ENCODE results near the gene ZEB1. TPM values are rescaled to one million over a fixed set of nuclear protein-coding genes. Genes with fewer than 3 reads are reported as not detected.

Gene ZEB1
- total and polyA plus RNA-seq, 9 of the 15 experiments (the other 6 are each of a cell fraction or from before 2014, with no cell fraction given): 2.1 to 8.4 (median 4.9) TPM

DNA sequence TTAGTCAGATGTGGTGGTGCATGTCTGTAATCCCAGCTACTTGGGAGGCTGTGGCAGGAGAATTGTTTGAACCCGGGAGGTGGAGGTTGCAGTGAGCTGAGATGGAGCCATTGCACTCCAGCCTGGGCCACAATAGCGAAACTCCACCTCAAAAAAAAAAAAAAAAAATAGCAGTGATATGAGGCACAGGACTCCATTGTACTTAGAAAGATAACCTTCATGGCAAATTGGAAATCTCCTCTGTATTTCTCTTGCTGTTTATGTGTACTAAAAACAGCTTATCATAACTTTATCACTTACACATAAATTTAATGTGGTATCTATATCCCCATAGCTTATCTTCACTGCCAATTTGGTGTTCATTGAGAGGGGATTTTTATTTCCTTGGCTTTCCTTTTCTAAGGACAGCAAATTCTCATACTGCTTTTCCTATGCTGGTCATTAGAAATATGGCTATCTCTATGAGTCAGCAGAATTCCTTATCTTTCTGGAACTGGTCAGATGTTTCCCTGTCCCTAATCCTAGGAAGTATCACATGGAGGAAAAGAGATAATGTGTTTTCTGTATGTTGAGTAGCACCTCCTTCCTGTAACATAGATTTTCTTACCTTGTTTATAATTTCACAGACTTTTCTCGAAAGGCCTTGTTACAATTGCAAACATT is 40.6 kb upstream of the ZEB1 start (continued):
- TF ChIP-seq, protein P1, sequence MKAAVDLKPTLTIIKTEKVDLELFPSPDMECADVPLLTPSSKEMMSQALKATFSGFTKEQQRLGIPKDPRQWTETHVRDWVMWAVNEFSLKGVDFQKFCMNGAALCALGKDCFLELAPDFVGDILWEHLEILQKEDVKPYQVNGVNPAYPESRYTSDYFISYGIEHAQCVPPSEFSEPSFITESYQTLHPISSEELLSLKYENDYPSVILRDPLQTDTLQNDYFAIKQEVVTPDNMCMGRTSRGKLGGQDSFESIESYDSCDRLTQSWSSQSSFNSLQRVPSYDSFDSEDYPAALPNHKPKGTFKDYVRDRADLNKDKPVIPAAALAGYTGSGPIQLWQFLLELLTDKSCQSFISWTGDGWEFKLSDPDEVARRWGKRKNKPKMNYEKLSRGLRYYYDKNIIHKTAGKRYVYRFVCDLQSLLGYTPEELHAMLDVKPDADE (conservative IDR thresholded peaks at IDR 0.05; ENCODE audit: control insufficient read depth, low read depth, low read length): no peak
- TF ChIP-seq SMARCB1 (IDR thresholded peaks at IDR 0.05; ENCODE audit: insufficient read length, low read depth): no peak
- TF ChIP-seq BRD4 (IDR thresholded peaks at IDR 0.05): no peak
- TF ChIP-seq RAD51 (IDR thresholded peaks at IDR 0.05; ENCODE audit: borderline replicate concordance, low read depth): no peak
- peak; percentile 90 for TF ChIP-seq MAFK (IDR thresholded peaks at IDR 0.05; ENCODE audit: low read length)
- 0 out of 2 replicates have a peak, but pooled peaks have one; percentile 64 for TF ChIP-seq ZNF589 (CRISPR knock-in tag; IDR thresholded peaks at IDR 0.05; ENCODE audit: low read depth)
- TF ChIP-seq TRIM24 (IDR thresholded peaks at IDR 0.05): peak; percentile 88 to 90
- TF ChIP-seq, protein P2, sequence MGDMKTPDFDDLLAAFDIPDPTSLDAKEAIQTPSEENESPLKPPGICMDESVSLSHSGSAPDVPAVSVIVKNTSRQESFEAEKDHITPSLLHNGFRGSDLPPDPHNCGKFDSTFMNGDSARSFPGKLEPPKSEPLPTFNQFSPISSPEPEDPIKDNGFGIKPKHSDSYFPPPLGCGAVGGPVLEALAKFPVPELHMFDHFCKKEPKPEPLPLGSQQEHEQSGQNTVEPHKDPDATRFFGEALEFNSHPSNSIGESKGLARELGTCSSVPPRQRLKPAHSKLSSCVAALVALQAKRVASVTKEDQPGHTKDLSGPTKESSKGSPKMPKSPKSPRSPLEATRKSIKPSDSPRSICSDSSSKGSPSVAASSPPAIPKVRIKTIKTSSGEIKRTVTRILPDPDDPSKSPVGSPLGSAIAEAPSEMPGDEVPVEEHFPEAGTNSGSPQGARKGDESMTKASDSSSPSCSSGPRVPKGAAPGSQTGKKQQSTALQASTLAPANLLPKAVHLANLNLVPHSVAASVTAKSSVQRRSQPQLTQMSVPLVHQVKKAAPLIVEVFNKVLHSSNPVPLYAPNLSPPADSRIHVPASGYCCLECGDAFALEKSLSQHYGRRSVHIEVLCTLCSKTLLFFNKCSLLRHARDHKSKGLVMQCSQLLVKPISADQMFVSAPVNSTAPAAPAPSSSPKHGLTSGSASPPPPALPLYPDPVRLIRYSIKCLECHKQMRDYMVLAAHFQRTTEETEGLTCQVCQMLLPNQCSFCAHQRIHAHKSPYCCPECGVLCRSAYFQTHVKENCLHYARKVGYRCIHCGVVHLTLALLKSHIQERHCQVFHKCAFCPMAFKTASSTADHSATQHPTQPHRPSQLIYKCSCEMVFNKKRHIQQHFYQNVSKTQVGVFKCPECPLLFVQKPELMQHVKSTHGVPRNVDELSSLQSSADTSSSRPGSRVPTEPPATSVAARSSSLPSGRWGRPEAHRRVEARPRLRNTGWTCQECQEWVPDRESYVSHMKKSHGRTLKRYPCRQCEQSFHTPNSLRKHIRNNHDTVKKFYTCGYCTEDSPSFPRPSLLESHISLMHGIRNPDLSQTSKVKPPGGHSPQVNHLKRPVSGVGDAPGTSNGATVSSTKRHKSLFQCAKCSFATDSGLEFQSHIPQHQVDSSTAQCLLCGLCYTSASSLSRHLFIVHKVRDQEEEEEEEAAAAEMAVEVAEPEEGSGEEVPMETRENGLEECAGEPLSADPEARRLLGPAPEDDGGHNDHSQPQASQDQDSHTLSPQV (IDR thresholded peaks at IDR 0.05): no peak
- no peak for TF ChIP-seq NCOA4 (IDR thresholded peaks at IDR 0.05; ENCODE audit: partially characterized antibody)
- TF ChIP-seq MEF2A (IDR thresholded peaks at IDR 0.05; ENCODE audit: control insufficient read depth, low read depth, low read length): no peak
- no peak for TF ChIP-seq ZNF232 (CRISPR knock-in tag; IDR thresholded peaks at IDR 0.05)
- TF ChIP-seq ZSCAN29 (IDR thresholded peaks at IDR 0.05): no peak
- no peak for TF ChIP-seq TRIM25 (IDR thresholded peaks at IDR 0.05; ENCODE audit: borderline replicate concordance)
- TF ChIP-seq ZNF140 (CRISPR knock-in tag; IDR thresholded peaks at IDR 0.05): no peak
- no peak for TF ChIP-seq SPI1 (IDR thresholded peaks at IDR 0.05; ENCODE audit: borderline replicate concordance, low read depth, low read length)
- no peak for TF ChIP-seq CBX5 (IDR thresholded peaks at IDR 0.05; ENCODE audit: borderline replicate concordance, low read depth)
- TF ChIP-seq NKRF (IDR thresholded peaks at IDR 0.05; ENCODE audit: borderline replicate concordance): no peak
- peak; percentile 82 for TF ChIP-seq ZNF644 (tag; IDR thresholded peaks at IDR 0.05; ENCODE audit: low read depth)
- TF ChIP-seq TCF7L2 (IDR thresholded peaks at IDR 0.05; ENCODE audit: low read depth, low read length): no peak
- TF ChIP-seq SMAD2 (IDR thresholded peaks at IDR 0.05; ENCODE audit: low read depth, low read length): no peak
- TF ChIP-seq ZNF134 (CRISPR knock-in tag; conservative IDR thresholded peaks at IDR 0.05): no peak
